ENCODE measurements around the gene PGAM1.
"Not testable (repeated sequence)": the region's sequence is repeated elsewhere in the genome, so short reads cannot be mapped to it uniquely, and the experiment has no call there.

Gene PGAM1

GRCh38 chr10:97425964-97426775 lies at the start of gene PGAM1:
TSS of gene PGAM1 (plus strand) at chr10:97426191. CDS start at chr10:97426308, 117 bp downstream.
- peak; percentile 76 for DNase-seq

DNA sequence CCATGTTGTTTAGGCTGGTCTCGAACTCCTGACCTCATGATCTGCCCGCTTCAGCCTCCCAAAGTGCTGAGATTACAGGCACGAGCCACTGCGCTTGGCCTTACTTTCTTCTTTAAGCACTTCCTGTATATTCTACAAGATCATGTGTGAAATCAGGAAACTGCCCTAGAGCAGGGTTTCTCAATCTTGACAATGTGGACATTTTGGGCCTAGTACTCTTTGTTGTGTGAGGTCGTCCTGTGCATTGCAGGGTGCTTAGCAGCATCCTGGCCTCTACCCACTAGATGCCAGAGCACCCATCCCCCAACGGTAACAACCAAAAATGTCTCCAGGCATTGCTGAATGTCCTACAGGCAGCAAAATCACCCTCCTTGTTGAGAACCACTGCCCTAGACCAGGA lies 49.6 kb upstream of the PGAM1 start:
- DNase-seq = no peak

GRCh38 chr10:97378933-97379921 lies 46.8 kb upstream of the PGAM1 start:
- DNase-seq = no peak

GRCh38 chr10:97380516-97380915 lies 45.5 kb upstream of the PGAM1 start:
- DNase-seq = no peak

- no peak for DNase-seq
Observed at GRCh38 chr10:97381626-97382025, 44.4 kb upstream of the PGAM1 start.

DNA sequence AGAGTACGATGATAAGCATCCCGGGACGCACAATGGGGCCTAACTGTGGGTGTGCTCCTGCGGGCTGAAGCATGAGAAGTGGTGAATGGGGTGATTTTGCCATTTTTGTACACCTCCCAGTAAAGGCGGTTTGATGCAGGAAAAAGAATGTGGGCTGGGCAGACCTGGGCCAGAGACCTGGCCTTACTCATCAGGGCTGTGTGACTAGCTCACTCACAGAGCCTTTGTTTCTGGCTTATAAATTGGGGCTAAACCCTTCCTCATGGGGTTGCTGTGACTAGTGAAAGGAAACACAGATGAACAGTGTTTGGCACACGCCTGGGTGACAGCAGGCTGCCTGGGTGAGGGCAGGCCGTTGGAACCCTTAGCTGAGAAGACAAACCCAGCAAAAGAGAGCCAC lies 42.8 kb upstream of the PGAM1 start:
- no peak for DNase-seq

DNA sequence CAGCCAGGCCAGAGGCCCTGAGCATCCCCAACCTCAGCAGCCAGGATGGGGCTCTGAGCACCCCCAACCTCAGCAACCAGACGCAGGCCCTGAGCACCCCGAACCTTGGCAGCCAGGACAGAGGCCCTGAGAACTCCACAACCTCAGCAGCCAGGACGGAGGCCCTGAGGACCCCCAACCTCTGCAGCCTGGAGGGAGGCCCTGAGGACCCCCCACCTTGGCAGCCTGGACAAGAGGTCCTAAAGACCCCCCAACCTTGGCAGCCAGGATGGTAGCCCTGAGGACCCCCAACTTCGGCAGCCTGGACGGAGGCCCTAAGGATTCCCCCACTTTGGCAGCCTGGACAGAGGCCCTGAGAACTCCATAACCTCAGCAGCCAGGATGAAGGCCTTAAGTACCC lies 41.8 kb upstream of the PGAM1 start:
- no peak for DNase-seq

DNA sequence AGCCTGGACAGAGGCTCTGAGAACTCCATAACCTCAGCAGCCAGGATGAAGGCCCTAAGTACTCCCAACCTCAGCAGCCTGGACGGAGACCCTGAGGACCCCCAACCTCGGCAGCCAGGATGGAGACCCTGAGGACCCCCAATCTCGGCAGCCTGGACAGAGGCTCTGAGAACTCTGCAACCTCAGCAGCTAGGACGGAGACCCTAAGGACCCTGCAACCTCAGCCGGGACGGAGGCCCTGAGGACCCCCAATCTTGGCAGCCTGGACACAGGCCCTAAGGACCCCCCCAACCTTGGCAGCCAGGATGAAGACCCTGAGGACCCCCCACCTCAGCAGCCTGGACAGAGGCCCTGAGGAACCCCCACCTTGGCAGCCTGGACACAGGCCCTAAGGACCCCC lies 41.4 kb upstream of the PGAM1 start:
- no peak for DNase-seq

DNA sequence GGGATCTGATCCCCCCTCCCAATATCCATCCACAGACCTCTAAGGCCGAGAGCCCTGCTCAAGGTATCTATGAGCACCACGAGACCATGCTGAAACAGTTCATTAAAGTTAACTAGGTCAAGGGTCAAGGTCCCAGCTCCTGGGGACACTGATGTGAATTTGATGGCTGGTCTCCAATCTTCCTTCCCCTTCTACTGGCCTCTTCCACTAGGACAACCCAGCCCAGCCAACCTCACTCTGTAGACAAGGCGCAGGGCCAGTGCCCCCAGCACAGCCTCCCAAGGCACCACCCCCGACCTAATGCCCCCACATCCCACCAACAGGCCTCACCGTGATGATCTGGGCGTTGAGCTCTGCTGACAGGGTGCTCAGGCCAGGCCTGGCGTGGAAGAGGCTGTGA lies 40.4 kb upstream of the PGAM1 start:
- DNase-seq = no peak

DNA sequence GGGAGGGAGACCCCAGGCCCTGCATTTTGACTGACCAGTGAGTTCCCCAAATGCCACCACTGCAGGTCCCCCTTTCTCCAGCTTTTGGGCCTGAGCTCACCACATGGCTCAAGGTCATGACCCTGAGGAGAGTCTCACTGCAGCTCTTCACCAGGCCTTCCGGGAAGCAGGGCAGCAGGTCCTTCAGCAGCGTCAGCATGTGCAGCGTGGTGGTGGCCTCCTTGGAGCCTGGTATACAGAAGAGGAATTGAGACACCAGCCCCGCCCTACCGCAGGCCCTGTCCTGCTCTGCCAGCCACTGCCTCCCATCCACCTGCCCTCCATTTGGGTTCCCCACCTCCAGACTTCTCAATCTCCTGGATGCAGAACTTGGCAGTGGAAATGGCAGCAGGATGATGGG lies 37.8 kb upstream of the PGAM1 start:
- DNase-seq = no peak

- DNase-seq = no peak
Observed at GRCh38 chr10:97390091-97390490, 35.9 kb upstream of the PGAM1 start.

- DNase-seq = no peak
Observed at GRCh38 chr10:97393034-97393573, 32.9 kb upstream of the PGAM1 start.

DNA sequence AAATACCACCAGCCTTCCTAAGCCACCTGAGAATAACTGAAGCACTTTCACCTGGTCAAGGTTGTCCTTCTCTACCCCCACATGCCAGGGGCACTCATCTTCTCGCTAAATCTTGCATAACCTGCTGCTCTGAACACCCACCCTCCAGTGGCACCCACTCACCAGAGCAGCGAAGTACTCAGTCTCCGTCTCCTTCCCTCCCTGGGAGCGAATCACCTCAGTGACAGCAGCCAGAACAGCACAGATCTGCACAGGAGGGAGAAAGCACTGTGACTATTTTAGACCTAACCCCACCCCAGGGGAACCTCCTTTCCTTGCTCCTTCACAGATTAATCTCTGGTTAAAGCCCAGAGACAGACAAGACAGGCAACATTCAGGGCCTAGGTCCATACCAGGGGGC lies 29.9 kb upstream of the PGAM1 start:
- DNase-seq = no peak

DNA sequence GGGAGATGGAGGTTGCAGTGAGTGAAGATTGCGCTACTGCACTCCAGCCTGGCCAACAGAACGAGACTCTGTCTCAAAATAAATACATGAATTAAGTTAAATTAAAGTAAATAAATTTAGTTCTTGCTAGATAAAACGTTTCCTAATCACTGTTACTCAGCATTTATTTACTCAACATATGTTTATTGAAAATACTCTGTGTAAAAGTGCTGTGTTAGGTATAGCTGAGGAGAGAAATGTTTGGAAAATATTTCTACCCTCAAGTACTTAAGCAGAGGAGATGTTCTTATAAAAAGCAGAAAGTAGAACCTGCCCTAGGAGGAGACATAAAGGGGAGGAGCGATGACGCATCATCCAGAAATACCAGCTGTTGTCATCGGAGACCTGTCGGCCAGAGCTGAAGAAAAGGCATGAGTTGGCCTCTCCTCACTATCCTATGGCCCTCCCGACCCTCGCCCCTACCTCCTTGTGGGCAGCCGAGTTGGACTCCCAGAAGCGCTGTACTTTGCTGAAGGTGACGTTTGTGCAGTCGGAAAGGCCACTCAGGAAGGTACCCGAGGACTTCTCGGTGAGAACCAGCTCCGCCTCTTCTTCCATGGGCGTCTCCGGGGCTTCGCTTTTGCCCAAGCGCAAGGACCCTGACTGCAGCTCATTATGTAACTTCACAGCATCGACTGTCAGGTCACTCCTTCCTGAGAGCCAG lies 26.0 kb upstream of the PGAM1 start:
- DNase-seq = peak; percentile 23

GRCh38 chr10:97400665-97401454 lies 25.1 kb upstream of the PGAM1 start, which contains the start of gene RRP12:
TSS of gene RRP12 (minus strand) at chr10:97401340. CDS start at chr10:97401231, 109 bp downstream.
- peak; percentile 86 for DNase-seq

- DNase-seq = no peak
Observed at GRCh38 chr10:97401455-97401919, 24.5 kb upstream of the PGAM1 start.

DNA sequence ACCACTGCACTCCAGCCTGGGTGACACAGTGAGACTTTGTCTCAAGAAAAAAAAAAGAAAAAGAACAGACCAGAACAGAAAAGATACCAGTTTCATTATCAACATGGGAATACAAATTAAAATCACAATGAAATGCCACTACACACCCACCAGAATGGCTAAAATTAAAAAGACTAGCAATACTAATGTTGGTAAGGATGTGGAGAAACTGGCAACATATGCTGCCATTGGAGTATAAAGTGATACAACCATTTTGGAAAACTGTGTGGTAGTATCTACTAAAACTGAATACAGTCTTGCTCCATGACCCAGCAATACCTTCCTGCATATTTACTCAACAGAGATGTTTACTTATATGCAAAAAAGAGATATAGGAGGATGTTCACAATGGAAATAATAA lies 21.9 kb upstream of the PGAM1 start:
- DNase-seq = no peak

DNA sequence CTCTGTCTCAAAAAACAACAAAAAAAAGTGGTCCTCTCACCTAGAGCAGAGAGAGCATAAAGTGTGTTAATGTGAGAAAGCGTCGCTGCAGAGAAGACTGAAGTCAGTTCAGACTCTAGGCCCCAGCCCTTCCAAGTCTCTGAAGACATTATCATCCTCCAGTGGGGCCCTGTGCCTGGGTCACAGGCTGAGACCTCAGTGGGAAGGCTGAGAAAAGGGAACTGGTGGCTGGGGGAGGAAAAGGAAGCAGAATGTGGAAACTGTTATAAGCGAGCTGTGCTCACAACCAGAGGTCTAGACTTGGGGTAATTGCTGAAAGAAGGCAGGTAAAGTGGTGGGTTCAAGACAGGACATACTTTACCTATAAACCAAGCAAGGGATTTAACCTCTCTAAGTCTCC lies 19.9 kb upstream of the PGAM1 start:
- DNase-seq = no peak

DNA sequence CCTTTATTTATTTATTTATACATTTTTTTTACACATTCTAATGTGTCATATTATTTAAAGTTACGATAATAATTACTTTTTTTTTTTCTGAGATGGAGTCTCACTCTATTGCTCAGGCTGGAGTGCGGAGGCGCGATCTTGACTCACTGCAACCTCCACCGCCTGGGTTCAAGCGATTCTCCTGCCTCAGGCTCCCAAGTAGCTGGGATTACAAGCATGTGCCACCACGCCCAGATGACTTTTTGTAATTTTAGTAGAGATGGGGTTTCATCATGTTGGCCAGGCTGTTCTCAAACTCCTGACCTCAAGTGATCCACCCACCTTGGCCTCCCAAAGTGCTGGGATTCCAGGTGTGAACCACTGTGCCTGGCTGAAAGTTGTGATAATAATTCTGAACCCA lies 19.5 kb upstream of the PGAM1 start:
- DNase-seq = not testable (repeated sequence)

DNA sequence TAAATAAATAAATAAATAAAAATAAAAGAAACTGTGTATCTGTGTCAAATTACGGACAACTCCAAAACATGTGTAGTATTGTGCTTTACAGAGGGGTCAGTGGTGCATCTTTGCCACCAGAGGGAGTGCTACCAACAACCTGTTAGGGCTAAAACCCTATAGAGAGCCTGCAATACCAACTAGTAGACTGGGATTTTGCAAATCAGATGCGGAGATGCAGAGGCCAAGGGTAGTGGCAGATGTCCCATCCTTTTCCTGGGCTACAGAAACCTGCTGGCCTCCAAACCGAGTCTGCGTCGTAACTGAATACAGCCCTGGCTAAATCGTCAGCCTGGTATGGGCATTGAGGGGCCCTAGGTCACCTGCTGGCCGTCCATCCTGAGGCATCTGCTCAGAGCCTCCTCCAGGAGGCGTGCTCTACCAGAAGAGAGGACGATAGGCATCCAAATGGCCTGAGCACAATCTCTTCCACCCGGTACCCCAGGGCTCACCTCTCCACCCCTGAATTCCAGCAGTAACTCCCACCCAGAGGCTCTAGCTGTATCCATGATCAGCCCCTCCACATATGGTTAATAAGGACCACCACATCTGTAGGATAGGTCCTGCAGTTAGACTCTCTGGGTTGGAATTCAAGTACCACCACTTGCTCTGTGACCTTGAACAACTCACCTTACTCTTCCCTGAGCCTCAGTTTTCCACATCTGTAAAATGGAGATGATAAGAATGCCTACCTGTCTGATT lies 18.6 kb upstream of the PGAM1 start:
- peak; percentile 31 for DNase-seq

- no peak for DNase-seq
Observed at GRCh38 chr10:97407952-97408248, 18.1 kb upstream of the PGAM1 start.
